HepG2 (cell line): Measurements from ENCODE around the gene CMTM1. TPM values are rescaled to one million over a fixed set of nuclear protein-coding genes. Genes with fewer than 3 reads are reported as not detected.

Experiments
- ATAC-seq: fragments of 200-7000 bp; cut with Tn5 transposase; 3 replicates; pipeline ENCODE4 v1.9.1; 2020; ENCODE audit warnings: mild to moderate bottlenecking, moderate library complexity
- BruUV-seq: library from RNA; stranded (reverse); fragments of 400-500 nt; replicated peaks from 2 replicates; lab custom pipeline; 2021; lab: Mats Ljungman, UMichigan
- CTCF ChIA-PET: fragments of 300-600 bp; formaldehyde crosslinking; extraction: SDS; loops from one replicate; lab custom pipeline; 2021; ENCODE audit warnings: low total read pairs, inconsistent platforms, low intra/inter-chr PET ratio; lab: Yijun Ruan, JAX
- POLR2A ChIA-PET: fragments of 350-600 bp; sonication (Branson Sonifier 250); formaldehyde crosslinking; loops from one replicate; lab custom pipeline; 2020; ENCODE audit warnings: antibody characterized with exemption, inconsistent platforms; lab: Yijun Ruan, JAX
- DNase-seq: peaks from one replicate; pipeline ENCODE4 v3.0.0-alpha.2; 2015; ENCODE audit warnings: low spot score
- FAIRE-seq: peaks from 3 replicates; lab custom pipeline; 2011; peaks lifted over from hg19 to GRCh38; lab: Jason Lieb, UNC
- H2AFZ ChIP-seq: one replicate; pipeline ENCODE4 v1.6.1; 2011; ENCODE audit warnings: low read length, inconsistent platforms
- H3K27ac ChIP-seq: fragments of 300-600 bp; 3 replicates; pipeline ENCODE4 v1.8.0; 2011; ENCODE audit warnings: mixed run types, mild to moderate bottlenecking, mixed read lengths, low read length, inconsistent platforms; ENCODE audit not compliant: insufficient read depth; ENCODE audit errors: extremely low read length
- H3K27me3 ChIP-seq, 2 experiments: fragments of 200-600 bp in 1 of 2; 2 replicates in 1 of 2; 3 replicates in 1 of 2; pipeline versions ENCODE4 v1.6.0 to v1.8.0; 2011; ENCODE audit warnings: low read length in 2 of 2, mild to moderate bottlenecking in 2 of 2, moderate library complexity in 2 of 2, inconsistent platforms in 1 of 2; ENCODE audit not compliant: insufficient read depth in 2 of 2, control insufficient read depth in 1 of 2
- H3K36me3 ChIP-seq, 2 experiments: fragments of 200-600 bp in 1 of 2; replicated peaks in 1 of 2; 2 replicates in 1 of 2; 3 replicates in 1 of 2; pipeline versions ENCODE4 v1.5.1 to v1.8.0; 2011; ENCODE audit warnings: low read length in 2 of 2, inconsistent platforms in 1 of 2; ENCODE audit not compliant: insufficient read depth in 2 of 2, control insufficient read depth in 1 of 2
- H3K4me1 ChIP-seq: 2 replicates; pipeline ENCODE4 v1.5.1; 2012; ENCODE audit warnings: low read length, inconsistent platforms; ENCODE audit not compliant: insufficient read depth
- H3K4me2 ChIP-seq: 2 replicates; pipeline ENCODE4 v1.6.0; 2011; ENCODE audit warnings: low read depth, low read length, inconsistent platforms
- H3K4me3 ChIP-seq, 3 experiments: fragments of 200-600 bp in 1 of 3; sonication (generic), shearing (Covaris generic) in 1 of 3; replicated peaks in 1 of 3; 2 replicates each; pipeline ENCODE4 v1.5.1; 2011 to 2016; ENCODE audit warnings: low read length in 3 of 3, inconsistent platforms in 2 of 3, low read depth in 2 of 3, mild to moderate bottlenecking in 2 of 3, control low read depth in 1 of 3, mixed read lengths in 1 of 3; ENCODE audit not compliant: insufficient read depth in 1 of 3
- H3K79me2 ChIP-seq: one replicate; pipeline ENCODE4 v1.6.1; 2011; ENCODE audit warnings: low read length, inconsistent platforms; ENCODE audit not compliant: insufficient read depth
- H3K9ac ChIP-seq: 2 replicates; pipeline ENCODE4 v1.6.0; 2011; ENCODE audit warnings: mild to moderate bottlenecking, low read depth, low read length, inconsistent platforms; ENCODE audit not compliant: insufficient read depth
- H3K9me3 ChIP-seq: 2 replicates; pipeline ENCODE4 v1.5.1; 2012; ENCODE audit warnings: mild to moderate bottlenecking, low read length
- H4K20me1 ChIP-seq: 2 replicates; pipeline ENCODE4 v1.6.0; 2011; ENCODE audit warnings: inconsistent platforms, mild to moderate bottlenecking, low read length, moderate library complexity; ENCODE audit not compliant: insufficient read depth
- CREB1 ChIP-seq, 2 experiments: fragments of 450-650 bp in 1 of 2; IDR thresholded peaks; 2 replicates each; pipeline ENCODE4 v1.6.1; 2016 to 2017; ENCODE audit warnings: control low read depth in 1 of 2, mild to moderate bottlenecking in 1 of 2, missing compliant biosample characterization in 1 of 2, missing genetic modification characterization in 1 of 2
- DNMT1 ChIP-seq: sonication (generic); formaldehyde crosslinking; IDR thresholded peaks from 2 replicates; pipeline ENCODE4 v1.5.1; 2020; ENCODE audit warnings: mild to moderate bottlenecking, missing genetic modification reagents
- FUBP1 ChIP-seq: sonication (generic); formaldehyde crosslinking; IDR thresholded peaks from 2 replicates; pipeline ENCODE4 v1.5.1; 2020; ENCODE audit warnings: missing genetic modification reagents, mild to moderate bottlenecking, borderline replicate concordance
- HNRNPUL1 ChIP-seq: fragments of 200-400 bp; formaldehyde crosslinking; IDR thresholded peaks from 2 replicates; pipeline ENCODE4 v1.6.1; 2017; ENCODE audit warnings: low read depth, mild to moderate bottlenecking, low read length, moderate library complexity
- MEIS2 ChIP-seq: sonication (generic); formaldehyde crosslinking; IDR thresholded peaks from 2 replicates; pipeline ENCODE4 v1.9.0; 2021; ENCODE audit warnings: mild to moderate bottlenecking, missing genetic modification reagents
- MXI1 ChIP-seq: IDR thresholded peaks from 3 replicates; pipeline ENCODE4 v1.6.1; 2012; ENCODE audit warnings: low read depth, low read length, inconsistent platforms, borderline replicate concordance
- ZBTB14 ChIP-seq: sonication (generic); formaldehyde crosslinking; IDR thresholded peaks from 2 replicates; pipeline ENCODE4 v1.4.0; 2020; ENCODE audit warnings: missing genetic modification reagents
- ZNF101 ChIP-seq: sonication (generic); formaldehyde crosslinking; IDR thresholded peaks from 2 replicates; pipeline ENCODE4 v1.4.0; 2020; ENCODE audit warnings: mild to moderate bottlenecking, low read depth, missing genetic modification reagents, borderline replicate concordance
- ZNF234 ChIP-seq: sonication (generic); formaldehyde crosslinking; conservative IDR thresholded peaks from 2 replicates; pipeline ENCODE4 v1.5.1; 2020; ENCODE audit warnings: mild to moderate bottlenecking, missing genetic modification reagents
- ZNF274 ChIP-seq: sonication (generic); formaldehyde crosslinking; IDR thresholded peaks from 2 replicates; pipeline ENCODE4 v1.5.1; 2020; ENCODE audit warnings: mild to moderate bottlenecking, missing genetic modification reagents
- ZNF451 ChIP-seq: sonication (generic); formaldehyde crosslinking; IDR thresholded peaks from 2 replicates; pipeline ENCODE4 v1.5.0; 2020; ENCODE audit warnings: mild to moderate bottlenecking, missing genetic modification reagents
- ZNF564 ChIP-seq: sonication (generic); formaldehyde crosslinking; IDR thresholded peaks from 2 replicates; pipeline ENCODE4 v1.8.1; 2023; ENCODE audit warnings: mild to moderate bottlenecking, missing genetic modification reagents
- ZNF839 ChIP-seq: sonication (generic); formaldehyde crosslinking; IDR thresholded peaks from 2 replicates; pipeline ENCODE4 v1.4.0; 2020; ENCODE audit warnings: missing genetic modification reagents, mild to moderate bottlenecking, borderline replicate concordance
- ZSCAN12 ChIP-seq: sonication (generic); formaldehyde crosslinking; IDR thresholded peaks from 2 replicates; pipeline ENCODE4 v1.9.0; 2021; ENCODE audit warnings: mild to moderate bottlenecking, missing genetic modification reagents
- ZSCAN20 ChIP-seq: sonication (generic); formaldehyde crosslinking; IDR thresholded peaks from 2 replicates; pipeline ENCODE4 v1.4.0; 2020; ENCODE audit warnings: missing genetic modification reagents, mild to moderate bottlenecking, borderline replicate concordance
- ZSCAN21 ChIP-seq: sonication (generic); formaldehyde crosslinking; IDR thresholded peaks from 2 replicates; pipeline ENCODE4 v1.8.0; 2022; ENCODE audit warnings: mild to moderate bottlenecking, missing genetic modification reagents, moderate library complexity, borderline replicate concordance
- ZSCAN30 ChIP-seq: sonication (generic); formaldehyde crosslinking; IDR thresholded peaks from 2 replicates; pipeline ENCODE4 v1.5.0; 2020; ENCODE audit warnings: mild to moderate bottlenecking, missing genetic modification reagents
- WGBS: methylation state at CpG from one replicate; pipeline ENCODE4 v1.1.6; 2017; ENCODE audit warnings: low lambda C conversion rate; 5-methylcytosine and 5-hydroxymethylcytosine counted together
- in situ Hi-C: cut with HindIII; loops from 2 replicates; pipeline ENCODE4 v1.10.0; 2017; ENCODE audit warnings: low pct_unique_long_range_greater_than_20kb; ENCODE audit not compliant: extremely low pct_ligation_motif_present
- intact Hi-C: fragments of 100-400 bp; cut with micrococcal nuclease; formaldehyde crosslinking; loops from one replicate; pipeline ENCODE4 v1.10.0; 2022; ENCODE audit not compliant: unreplicated experiment
- polyA plus RNA-seq, 8 experiments: library from polyadenylated mRNA; depleted of rRNA in 3 of 8; stranded (reverse) in 7 of 8; unstranded in 1 of 8; fragments of >200 nt; fragmentation: Illumina TruSeq in 4 of 8; extraction: Trizol in 4 of 8; gene quantifications; 2 replicates each; pipeline versions ENCODE4 v1.2.1 to v1.2.3, GENCODE V29; 2011 to 2016; ENCODE audit warnings: low read depth in 4 of 8, missing spikeins in 1 of 8, mixed read lengths in 1 of 8; ENCODE audit not compliant: insufficient read depth in 1 of 8
- total RNA-seq, 5 experiments: library from RNA; depleted of rRNA; stranded (reverse); fragments of >200 nt; fragmentation: Illumina TruSeq; extraction: Trizol; gene quantifications; 2 replicates each; pipeline ENCODE4 v1.2.3, GENCODE V29; 2016; ENCODE audit warnings: low read depth in 1 of 5

Gene CMTM1
- total and polyA plus RNA-seq, 2 of the 13 experiments (the other 11 are each of a cell fraction or from before 2014, with no cell fraction given) = 1.7 to 2.9 TPM

- DNase-seq = no peak
- WGBS = 91% methylated on average over 3 of the region's 3 CpGs
- CTCF ChIA-PET = no interaction called here
Measured at GRCh38 chr16:66542396-66542795, 23.8 kb upstream of the CMTM1 start.

GRCh38 chr16:66543541-66543940, 22.7 kb upstream of the CMTM1 start:
- Histone ChIP-seq H3K36me3 (no peaks in the 10 kb centered on the region; a peak in 2 of 5 replicates), H3K27ac (no peak overlapping the region), H3K27me3 (no peaks in the 10 kb centered on the region), H3K4me1 (peaks cover 19% of the 10 kb centered on the region), H3K4me3 (no peak overlapping the region), H2AFZ (no peak overlapping the region), H4K20me1 (no peaks in the 10 kb centered on the region), H3K9ac (no peak overlapping the region), H3K79me2 (no peaks in the 10 kb centered on the region), H3K4me2 (no peak overlapping the region), H3K9me3 (no peaks in the 10 kb centered on the region)
- DNase-seq = no peak
- no peak for ATAC-seq
- POLR2A ChIA-PET = interaction anchor here (1.1 to 1.4 kb wide), 2 partner anchors 9 to 22 kb away, joined by 3 to 5 read pairs; partner anchors contain the start of gene CKLF
- in situ Hi-C loops = no loop called here
- FAIRE-seq = no peak
- 89% methylated on average over 6 of the region's 6 CpGs for WGBS
- no TSS peak for BruUV-seq
- CTCF ChIA-PET = no interaction called here
- intact Hi-C loops = no loop called here
- TF ChIP-seq ZNF274 = no peak
- no peak for TF ChIP-seq ZSCAN21 (CRISPR knock-in tag)
- TF ChIP-seq DNMT1 = no peak
- TF ChIP-seq ZNF234 (CRISPR knock-in tag) = no peak
- TF ChIP-seq ZNF564 = no peak
- no peak for TF ChIP-seq FUBP1 (CRISPR knock-in tag)

More at GRCh38 chr16:66542396-66542795, 23.8 kb upstream of the CMTM1 start:
- Histone ChIP-seq H4K20me1 (no peaks in the 10 kb centered on the region), H3K9me3 (no peaks in the 10 kb centered on the region), H3K4me1 (peaks cover 13% of the 10 kb centered on the region), H3K79me2 (no peaks in the 10 kb centered on the region), H3K36me3 (peaks cover 0 to 3% of the 10 kb centered on the region in 2 experiments; a peak in 2 of 5 replicates), H3K27me3 (no peaks in the 10 kb centered on the region), H3K27ac (no peak overlapping the region), H3K4me3 (no peak overlapping the region), H3K9ac (no peak overlapping the region), H2AFZ (no peak overlapping the region), H3K4me2 (no peak overlapping the region)
- POLR2A ChIA-PET = interaction anchor here (1.1 kb wide), 1 partner anchor 20 kb away, joined by 3 read pairs; no protein-coding TSS in a partner anchor
- no TSS peak for BruUV-seq
- TF ChIP-seq ZNF101 = no peak
- no peak for TF ChIP-seq ZSCAN30 (CRISPR knock-in tag)
- TF ChIP-seq ZBTB14 (CRISPR knock-in tag) = no peak
- no peak for TF ChIP-seq ZSCAN20
- TF ChIP-seq MXI1 = no peak
- no peak for TF ChIP-seq ZNF839 (CRISPR knock-in tag)
- TF ChIP-seq MEIS2 = no peak
- TF ChIP-seq HNRNPUL1 = no peak
- TF ChIP-seq ZNF451 (CRISPR knock-in tag) = no peak
- TF ChIP-seq CREB1 (IDR thresholded peaks at IDR 0.05) = no peak
- TF ChIP-seq CREB1 (CRISPR knock-in tag; IDR thresholded peaks at IDR 0.05) = no peak
- TF ChIP-seq ZSCAN12 = no peak
- in situ Hi-C loops (no loop called here), intact Hi-C loops (no loop called here)
- no peak for FAIRE-seq
- no peak for ATAC-seq
